GM19193 (cell line): Measurements from ENCODE around the gene IPO13.

Experiments
- POLR2A ChIP-seq: IDR thresholded peaks from 4 replicates; pipeline ENCODE4 v1.6.1; 2011; ENCODE audit not compliant: insufficient read depth, insufficient read length; ENCODE audit errors: extremely low read depth

The IPO13 gene

GRCh38 chr1:43970502-43970901 lies 23.8 kb downstream of the IPO13 start:
- TF ChIP-seq POLR2A = no peak

GRCh38 chr1:43970911-43971310 lies 24.2 kb downstream of the IPO13 start:
- no peak for TF ChIP-seq POLR2A

GRCh38 chr1:43971336-43971980 lies 24.7 kb downstream of the IPO13 start:
- TF ChIP-seq POLR2A = no peak

- no peak for TF ChIP-seq POLR2A
These were observed 27.3 kb downstream of the IPO13 start for GRCh38 chr1:43973981-43974442.

- TF ChIP-seq POLR2A = peak; percentile 83
These were observed 27.9 kb downstream of the IPO13 start, which contains the start of gene ATP6V0B for GRCh38 chr1:43974443-43975248. ATP6V0B (plus strand) TSS chr1:43974960; CDS start chr1:43975041, 81 bp downstream.

- no peak for TF ChIP-seq POLR2A
These were observed 28.7 kb downstream of the IPO13 start for GRCh38 chr1:43975249-43975961.

GRCh38 chr1:43976045-43976444 lies 29.3 kb downstream of the IPO13 start:
- TF ChIP-seq POLR2A = no peak

GRCh38 chr1:43976890-43977289 lies 30.1 kb downstream of the IPO13 start:
- no peak for TF ChIP-seq POLR2A

- TF ChIP-seq POLR2A = no peak
These were observed 30.9 kb downstream of the IPO13 start for GRCh38 chr1:43977376-43978263.

- TF ChIP-seq POLR2A = no peak
These were observed 31.5 kb downstream of the IPO13 start for GRCh38 chr1:43978264-43978550.

GRCh38 chr1:43978551-43979260 lies 32.0 kb downstream of the IPO13 start, which contains the start of gene B4GALT2:
B4GALT2 (plus strand) TSS chr1:43979210; CDS start chr1:43981161, 1,951 bp downstream.
- TF ChIP-seq POLR2A = peak; percentile 46

- TF ChIP-seq POLR2A = no peak
These were observed 32.4 kb downstream of the IPO13 start for GRCh38 chr1:43979261-43979527.

GRCh38 chr1:43979528-43980254 lies 32.9 kb downstream of the IPO13 start:
- no peak for TF ChIP-seq POLR2A

GRCh38 chr1:43980255-43981134 lies 33.7 kb downstream of the IPO13 start:
- no peak for TF ChIP-seq POLR2A
